HG03095 (cell line): Measurements from ENCODE around the gene MANF.

Experiments
- ATAC-seq: cut with Tn5 transposase; IDR thresholded peaks from one replicate; pipeline ENCODE4 v1.9.1; 2021; ENCODE audit warnings: moderate library complexity; ENCODE audit not compliant: unreplicated experiment

Gene MANF

DNA sequence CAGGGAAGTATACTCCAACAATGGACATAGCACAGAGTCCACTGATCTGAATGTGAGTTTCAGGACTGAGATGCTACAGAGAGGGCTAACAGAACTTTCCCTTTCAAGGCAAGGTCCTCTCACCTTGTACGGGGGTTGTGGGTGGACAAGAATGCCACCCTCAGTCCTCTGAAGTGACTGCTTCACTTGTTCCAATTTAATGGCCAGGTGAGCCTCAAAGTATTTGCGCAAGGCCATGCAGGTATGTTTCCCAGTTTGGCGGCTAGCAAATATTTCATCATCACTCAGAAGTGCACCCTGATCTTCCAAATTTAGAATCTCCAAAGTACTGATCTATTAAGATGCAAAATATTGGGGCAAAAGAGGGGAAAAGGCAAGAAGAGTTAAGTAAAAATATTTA, 44.0 kb downstream of the MANF start:
- ATAC-seq: no peak

DNA sequence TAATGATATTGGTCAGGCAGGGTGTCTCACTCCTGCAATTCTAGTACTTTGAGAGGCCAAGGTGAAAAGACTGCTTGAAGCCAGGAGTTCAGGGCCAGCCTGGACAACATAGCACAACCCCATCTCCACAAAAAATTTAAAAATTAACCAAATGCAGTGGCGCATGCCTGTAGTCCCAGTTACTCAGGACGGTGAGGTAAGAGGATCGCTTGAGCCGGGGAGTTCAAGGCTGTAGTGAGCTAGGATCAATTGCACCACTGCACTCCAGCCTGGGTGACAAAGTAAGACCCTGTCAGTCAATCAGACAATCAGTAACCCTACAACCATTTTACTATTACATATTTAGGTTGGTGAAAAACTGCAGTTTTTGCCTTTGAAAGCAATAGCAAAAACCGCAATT, 49.0 kb downstream of the MANF start:
- no peak for ATAC-seq

DNA sequence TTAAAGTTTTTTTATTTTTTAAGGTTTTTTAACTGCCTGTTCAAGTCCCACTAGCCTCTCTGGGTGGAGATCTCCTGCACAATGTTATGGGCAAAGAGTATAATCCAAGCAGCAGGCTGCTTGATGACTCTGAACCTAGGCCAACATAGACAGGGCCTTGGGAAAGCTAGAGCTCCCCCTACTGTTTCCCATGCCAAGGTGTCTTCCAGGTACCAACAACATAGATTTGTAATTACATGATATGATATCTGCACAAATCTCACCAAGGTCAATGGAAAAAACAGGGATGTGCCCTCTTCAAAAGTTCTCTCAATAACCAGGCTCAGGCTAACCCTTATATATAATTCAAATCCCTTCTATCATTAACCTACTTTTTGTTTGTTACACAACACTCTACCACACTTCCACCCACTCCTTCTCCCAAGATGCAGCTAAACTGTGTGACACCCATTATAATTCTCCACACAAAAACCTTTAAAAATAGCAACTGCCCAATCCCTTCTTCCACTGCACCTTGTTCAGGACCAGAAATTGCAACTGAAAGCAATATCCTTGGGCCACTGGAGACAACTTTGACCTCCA, 49.7 kb downstream of the MANF start:
- ATAC-seq: no peak

DNA sequence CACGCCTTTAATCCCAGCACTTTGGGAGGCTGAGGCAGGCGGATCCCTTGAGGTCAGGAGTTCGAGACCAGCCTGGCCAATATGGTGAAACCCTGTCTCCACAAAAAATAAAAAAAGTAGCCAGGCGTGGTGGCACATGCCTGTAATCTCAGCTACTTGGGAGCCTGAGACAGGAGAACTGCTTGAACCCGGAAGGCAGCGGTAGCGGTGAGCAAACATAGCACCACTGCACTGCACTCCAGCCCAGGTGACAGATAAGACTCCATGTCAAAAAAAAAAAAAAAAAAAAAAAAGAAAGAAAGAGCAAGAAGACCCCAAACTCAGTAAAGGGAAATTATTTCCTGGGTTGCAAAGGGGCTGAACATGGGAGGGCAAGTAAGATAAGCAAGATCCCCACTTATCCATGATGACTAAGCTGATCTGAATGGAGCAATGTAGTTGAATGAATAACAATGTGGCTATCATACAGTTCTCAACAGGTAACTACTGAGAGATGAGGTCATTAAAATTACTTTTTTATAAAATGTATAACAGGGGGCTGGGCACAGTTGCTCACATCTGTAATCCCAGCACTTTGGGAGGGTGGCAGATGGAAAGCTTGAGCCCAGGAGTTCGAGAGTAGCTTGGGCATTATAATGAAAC, 52.0 kb downstream of the MANF start:
- no peak for ATAC-seq
